DOHH2 (cell line): ENCODE results near the gene DRGX.

Experiments used
- H3F3A ChIP-seq: fragments of 200-600 bp; sonication (generic), shearing (Covaris generic); 2 replicates; pipeline ENCODE4 v1.6.0; 2016; ENCODE audit warnings: antibody characterized with exemption, mild to moderate bottlenecking; ENCODE audit not compliant: control insufficient read depth, insufficient read depth
- H3K27ac ChIP-seq: fragments of 200-600 bp; sonication (generic); 2 replicates; pipeline ENCODE4 v1.5.1; 2014; ENCODE audit warnings: low read depth, mild to moderate bottlenecking, low read length, moderate library complexity
- H3K27me3 ChIP-seq: fragments of 200-600 bp; sonication (generic); 2 replicates; pipeline ENCODE4 v1.6.1; 2014; ENCODE audit warnings: mild to moderate bottlenecking, low read length, mixed read lengths; ENCODE audit not compliant: control insufficient read depth
- H3K36me3 ChIP-seq: fragments of 200-600 bp; sonication (generic); 2 replicates; pipeline ENCODE4 v1.6.1; 2014; ENCODE audit warnings: mild to moderate bottlenecking, low read length, moderate library complexity, mixed read lengths; ENCODE audit not compliant: control insufficient read depth
- H3K4me1 ChIP-seq: fragments of 200-600 bp; sonication (generic); 2 replicates; pipeline ENCODE4 v1.6.1; 2014; ENCODE audit warnings: mild to moderate bottlenecking, low read length, mixed read lengths; ENCODE audit not compliant: control insufficient read depth
- H3K4me2 ChIP-seq: fragments of 200-600 bp; sonication (generic); 2 replicates; pipeline ENCODE4 v1.6.0; 2014; ENCODE audit warnings: mild to moderate bottlenecking, low read length, moderate library complexity
- H3K4me3 ChIP-seq: fragments of 200-600 bp; sonication (generic); 2 replicates; pipeline ENCODE4 v1.5.1; 2014; ENCODE audit warnings: mild to moderate bottlenecking, low read length, mixed read lengths
- H3K79me2 ChIP-seq: fragments of 200-600 bp; sonication (generic); 2 replicates; pipeline ENCODE4 v1.6.1; 2014; ENCODE audit warnings: mild to moderate bottlenecking, low read length, mixed read lengths; ENCODE audit not compliant: control insufficient read depth
- H3K9me2 ChIP-seq: fragments of 200-600 bp; sonication (generic); replicated peaks from 2 replicates; pipeline ENCODE4 v1.6.1; 2014; ENCODE audit warnings: mild to moderate bottlenecking, low read length, mixed read lengths; ENCODE audit not compliant: control insufficient read depth
- H3K9me3 ChIP-seq: fragments of 200-600 bp; sonication (generic); 2 replicates; pipeline ENCODE4 v1.6.1; 2014; ENCODE audit warnings: antibody characterized with exemption, low read length, mixed read lengths; ENCODE audit not compliant: control insufficient read depth, insufficient read depth
- H4K20me1 ChIP-seq: fragments of 200-600 bp; sonication (generic); 2 replicates; pipeline ENCODE4 v1.6.0; 2014; ENCODE audit warnings: low read depth, mild to moderate bottlenecking, antibody characterized with exemption, low read length, moderate library complexity; ENCODE audit not compliant: control insufficient read depth, insufficient read depth
- EZH2phosphoT487 ChIP-seq: fragments of 200-600 bp; sonication (generic); IDR thresholded peaks from 2 replicates; pipeline ENCODE4 v1.6.1; 2017; ENCODE audit warnings: borderline replicate concordance, mild to moderate bottlenecking, antibody characterized with exemption, low read length, moderate library complexity, mixed read lengths
- TF ChIP-seq, protein P1 (sequence below): fragments of 200-600 bp; sonication (generic); IDR thresholded peaks from one replicate; pipeline ENCODE4 v1.5.1; 2014; ENCODE audit warnings: antibody characterized with exemption, mild to moderate bottlenecking, low read depth, low read length; ENCODE audit not compliant: poor library complexity, severe bottlenecking

Gene DRGX

DNA sequence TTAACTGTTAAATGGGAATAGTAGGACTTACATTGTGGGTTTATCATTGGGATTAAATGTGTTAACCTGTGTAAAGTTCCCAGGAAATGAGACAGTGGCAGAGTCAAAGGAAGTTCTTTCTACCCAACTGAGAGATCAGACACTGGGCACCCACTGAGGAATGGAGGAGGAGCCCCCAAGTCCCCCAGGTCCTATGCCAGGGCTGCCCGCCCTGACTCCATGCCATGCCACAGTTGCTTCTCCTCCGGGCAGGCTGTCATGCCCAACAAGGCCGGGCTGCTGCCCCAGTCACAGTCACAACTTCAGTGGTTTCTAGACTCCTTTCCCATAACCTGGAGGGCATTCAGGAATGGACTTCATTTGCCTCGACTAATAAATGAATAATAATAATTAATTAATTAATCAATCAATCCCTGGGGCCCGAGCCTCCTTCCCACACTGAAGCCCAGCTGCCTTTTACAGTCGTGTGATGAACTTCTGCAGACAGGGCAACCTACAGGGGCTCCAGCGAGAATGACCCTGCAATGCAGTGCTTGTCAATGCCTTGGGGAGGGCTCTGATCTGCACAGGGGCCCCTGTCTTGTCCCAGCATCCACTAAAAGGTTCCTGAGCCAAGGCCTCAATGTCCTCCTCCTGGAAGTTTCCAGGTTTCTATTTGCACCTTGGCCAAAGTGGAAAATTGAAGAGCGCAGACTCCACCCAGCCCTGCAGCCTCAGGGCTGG, 32.4 kb downstream of the DRGX start:
- no peaks in the 10 kb centered on the region for H3K79me2 ChIP-seq
- no peaks in the 10 kb centered on the region for H3K4me1 ChIP-seq
- H3K9me2 ChIP-seq = no peaks in the 10 kb centered on the region
- H3K9me3 ChIP-seq = no peaks in the 10 kb centered on the region
- H3K36me3 ChIP-seq = no peaks in the 10 kb centered on the region
- H3K27me3 ChIP-seq = no peaks in the 10 kb centered on the region
- no peak overlapping the region for H3K4me3 ChIP-seq
- no peaks in the 10 kb centered on the region for H3F3A ChIP-seq
- TF ChIP-seq, protein P1, sequence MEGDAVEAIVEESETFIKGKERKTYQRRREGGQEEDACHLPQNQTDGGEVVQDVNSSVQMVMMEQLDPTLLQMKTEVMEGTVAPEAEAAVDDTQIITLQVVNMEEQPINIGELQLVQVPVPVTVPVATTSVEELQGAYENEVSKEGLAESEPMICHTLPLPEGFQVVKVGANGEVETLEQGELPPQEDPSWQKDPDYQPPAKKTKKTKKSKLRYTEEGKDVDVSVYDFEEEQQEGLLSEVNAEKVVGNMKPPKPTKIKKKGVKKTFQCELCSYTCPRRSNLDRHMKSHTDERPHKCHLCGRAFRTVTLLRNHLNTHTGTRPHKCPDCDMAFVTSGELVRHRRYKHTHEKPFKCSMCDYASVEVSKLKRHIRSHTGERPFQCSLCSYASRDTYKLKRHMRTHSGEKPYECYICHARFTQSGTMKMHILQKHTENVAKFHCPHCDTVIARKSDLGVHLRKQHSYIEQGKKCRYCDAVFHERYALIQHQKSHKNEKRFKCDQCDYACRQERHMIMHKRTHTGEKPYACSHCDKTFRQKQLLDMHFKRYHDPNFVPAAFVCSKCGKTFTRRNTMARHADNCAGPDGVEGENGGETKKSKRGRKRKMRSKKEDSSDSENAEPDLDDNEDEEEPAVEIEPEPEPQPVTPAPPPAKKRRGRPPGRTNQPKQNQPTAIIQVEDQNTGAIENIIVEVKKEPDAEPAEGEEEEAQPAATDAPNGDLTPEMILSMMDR = no peak
- TF ChIP-seq EZH2phosphoT487 = no peak
- H4K20me1 ChIP-seq = no peaks in the 10 kb centered on the region
- H3K27ac ChIP-seq = no peak overlapping the region
- no peak overlapping the region for H3K4me2 ChIP-seq

DNA sequence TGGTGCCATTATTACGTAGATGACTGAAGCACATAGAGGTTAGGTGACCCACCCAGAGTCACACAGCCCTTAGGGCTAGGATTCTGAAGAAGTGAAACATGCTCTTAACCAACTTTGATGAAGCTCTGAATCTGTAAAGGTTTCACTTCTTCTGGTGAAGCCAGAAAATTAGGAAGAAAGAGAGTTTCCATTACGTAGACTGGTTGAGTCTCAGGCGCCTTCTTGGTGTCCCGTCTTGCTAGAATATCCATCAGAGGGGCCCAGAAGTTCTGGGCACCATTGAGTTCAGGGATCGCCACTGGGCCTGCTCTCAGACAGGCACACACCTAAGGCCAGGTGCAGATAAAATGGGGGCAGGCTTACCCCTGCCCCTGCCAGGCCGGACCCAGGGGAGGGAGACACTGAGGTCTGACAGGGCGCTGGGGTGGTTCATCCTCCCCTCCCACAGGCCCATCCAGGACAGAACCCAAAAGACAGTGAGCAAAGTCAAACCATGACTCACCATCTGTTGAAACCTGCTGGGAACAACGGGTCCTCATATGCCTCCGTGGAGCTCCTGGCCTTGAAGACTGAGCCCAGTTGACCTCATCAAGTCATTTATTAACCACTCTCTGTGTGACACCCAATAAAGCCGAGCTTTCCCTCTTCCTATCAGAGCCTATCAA, 33.2 kb downstream of the DRGX start:
- Histone ChIP-seq H3K36me3 (no peaks in the 10 kb centered on the region), H3K4me3 (no peak overlapping the region), H3K9me3 (no peaks in the 10 kb centered on the region), H3F3A (no peaks in the 10 kb centered on the region), H3K4me2 (no peak overlapping the region), H3K9me2 (no peaks in the 10 kb centered on the region), H3K27me3 (no peaks in the 10 kb centered on the region), H4K20me1 (no peaks in the 10 kb centered on the region), H3K4me1 (no peaks in the 10 kb centered on the region), H3K27ac (no peak overlapping the region), H3K79me2 (no peaks in the 10 kb centered on the region)
- TF ChIP-seq, protein P1 = no peak
- no peak for TF ChIP-seq EZH2phosphoT487

DNA sequence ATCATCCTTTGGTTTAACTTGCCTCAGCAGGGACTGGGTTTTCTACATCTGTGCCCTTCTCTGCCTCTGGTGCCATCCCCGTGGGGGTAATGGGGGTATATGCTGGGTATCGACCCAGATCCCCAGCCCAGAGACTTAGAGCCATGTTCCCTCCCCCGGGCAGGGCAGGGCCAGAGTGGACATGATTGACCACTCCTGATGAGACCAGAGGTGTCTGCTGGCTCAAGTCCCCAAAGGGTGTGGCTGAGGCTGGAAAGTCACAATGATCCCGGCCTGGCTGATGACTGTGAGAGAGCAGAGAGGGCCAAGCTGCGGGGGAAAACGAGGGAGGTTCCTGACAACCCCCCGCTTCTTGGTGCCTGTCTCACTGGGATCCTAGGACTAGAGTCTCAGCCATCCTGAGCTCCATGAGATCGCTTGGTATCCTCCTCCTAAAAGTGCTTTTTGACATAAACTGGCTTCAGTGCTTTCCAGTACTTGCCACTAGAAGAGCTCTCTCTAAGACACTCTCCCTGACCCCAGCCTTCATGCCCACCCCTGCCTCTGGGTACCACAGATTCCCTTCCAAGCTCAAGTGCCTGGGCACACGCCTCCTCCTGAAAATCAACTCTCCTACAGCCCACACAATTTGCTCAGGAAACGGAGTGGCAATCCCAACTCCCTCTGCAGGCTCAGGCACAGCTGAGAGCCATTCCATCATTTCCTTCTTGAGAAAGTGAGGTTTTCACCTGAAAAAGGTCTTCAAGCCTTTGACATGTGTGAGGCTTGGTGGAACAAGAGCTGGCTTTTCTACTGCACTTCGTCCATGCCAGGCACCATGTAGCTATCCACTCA, 33.9 kb downstream of the DRGX start:
- Histone ChIP-seq H3K36me3 (no peaks in the 10 kb centered on the region), H3K79me2 (no peaks in the 10 kb centered on the region), H3K9me3 (no peaks in the 10 kb centered on the region), H4K20me1 (no peaks in the 10 kb centered on the region), H3K4me2 (no peak overlapping the region), H3K27me3 (no peaks in the 10 kb centered on the region), H3K4me3 (no peak overlapping the region), H3K27ac (no peak overlapping the region), H3K4me1 (no peaks in the 10 kb centered on the region), H3K9me2 (no peaks in the 10 kb centered on the region), H3F3A (no peaks in the 10 kb centered on the region)
- TF ChIP-seq, protein P1 = no peak
- TF ChIP-seq EZH2phosphoT487 = no peak
